ENCODE measurements around the gene ERBB4. TPM values are rescaled to one million over a fixed set of nuclear protein-coding genes. Genes with fewer than 3 reads are reported as not detected.

ERBB4 gene
- total and polyA plus RNA-seq, 10 of the 15 experiments (the other 5 are each of a cell fraction or from before 2014, with no cell fraction given): under 0.01 to 0.23 (median 0.01) TPM; not detected in 4

- POLR2A ChIA-PET: no interaction called here
- H3K4me2 ChIP-seq (ENCODE audit: control insufficient read depth, insufficient read depth): no peak overlapping the region
- no peak overlapping the region for H3K9ac ChIP-seq (ENCODE audit: control insufficient read depth, insufficient read depth, low read length)
- RAD21 ChIA-PET (ENCODE audit: unreplicated experiment): no interaction called here
- H3K9me3 ChIP-seq (replicated peaks; ENCODE audit: control insufficient read depth, insufficient read depth, low read length): no peaks in the 10 kb centered on the region
- H3K36me3 ChIP-seq (ENCODE audit: control insufficient read depth in 2 of 2, insufficient read depth in 2 of 2, low read length in 1 of 2): no peaks in the 10 kb centered on the region
- no peak overlapping the region for H3K4me3 ChIP-seq
- no peak overlapping the region for H2AFZ ChIP-seq (ENCODE audit: control insufficient read depth, low read depth, low read length)
- H3K27ac ChIP-seq (ENCODE audit: control insufficient read depth, insufficient read depth): no peak overlapping the region
- H3K4me1 ChIP-seq (ENCODE audit: control insufficient read depth, insufficient read depth, low read length): no peaks in the 10 kb centered on the region
- no peaks in the 10 kb centered on the region for H4K20me1 ChIP-seq (ENCODE audit: control insufficient read depth, insufficient read depth)
- 28% methylated on average over 2 of the region's 2 CpGs for WGBS (ENCODE audit: insufficient coverage, insufficient replicate concordance, low lambda C conversion rate, missing lambda C conversion rate)
- no peak for ATAC-seq
- no peaks in the 10 kb centered on the region for H3K79me2 ChIP-seq (ENCODE audit: control insufficient read depth, insufficient read depth, low read length)
- SMC1A ChIA-PET (ENCODE audit: uncharacterized antibody, unreplicated experiment): interaction anchor here (1.4 kb wide), 1 partner anchor 12 kb away, joined by 4 read pairs; no protein-coding TSS in a partner anchor
- TF ChIP-seq LARP7 (IDR thresholded peaks at IDR 0.05) (no peak), SUPT20H (IDR thresholded peaks at IDR 0.05; ENCODE audit: borderline replicate concordance, control insufficient read depth, low read depth, low read length) (no peak), EGR1 (IDR thresholded peaks at IDR 0.05; ENCODE audit: borderline replicate concordance in 1 of 2, low read depth in 2 of 2, low read length in 2 of 2) (no peak), POLR2AphosphoS5 (IDR thresholded peaks at IDR 0.05; ENCODE audit: low read length) (no peak), SREBF1 (IDR thresholded peaks at IDR 0.05; ENCODE audit: low read length) (no peak), NBN (IDR thresholded peaks at IDR 0.05) (no peak), NRF1 (conservative IDR thresholded peaks at IDR 0.05; ENCODE audit: low read depth, low read length) (no peak), ZNF24 (IDR thresholded peaks at IDR 0.05) (no peak), YBX1 (IDR thresholded peaks at IDR 0.05) (no peak), BCLAF1 (IDR thresholded peaks at IDR 0.05) (no peak), USF1 (IDR thresholded peaks at IDR 0.05; ENCODE audit: borderline replicate concordance, extremely low read length, insufficient read depth, low read depth, low read length) (no peak), CHD4 (IDR thresholded peaks at IDR 0.05) (no peak), EED (IDR thresholded peaks at IDR 0.05; ENCODE audit: low read depth) (no peak), PKNOX1 (IDR thresholded peaks at IDR 0.05) (no peak), STAT3 (IDR thresholded peaks at IDR 0.05; ENCODE audit: low read depth, low read length) (no peak), NFYB (IDR thresholded peaks at IDR 0.05; ENCODE audit: insufficient read depth, low read depth, low read length) (no peak), ZBED1 (IDR thresholded peaks at IDR 0.05; ENCODE audit: borderline replicate concordance) (no peak), RBBP5 (conservative IDR thresholded peaks at IDR 0.05) (no peak), ZNF622 (IDR thresholded peaks at IDR 0.05) (no peak), SPI1 (IDR thresholded peaks at IDR 0.05; ENCODE audit: borderline replicate concordance, insufficient read depth, low read depth, low read length) (no peak)
- FAIRE-seq: no peak
- in situ Hi-C loops (cut with MboI) (no loop called here), intact Hi-C loops (cut with micrococcal nuclease; ENCODE audit: unreplicated experiment) (no loop called here)
- no peak for DNase-seq (ENCODE audit: low read depth, low spot score)
- CTCF ChIA-PET: interaction anchor here (1.3 kb wide), 1 partner anchor 33 kb away, joined by 3 read pairs; no protein-coding TSS in a partner anchor
- no peaks in the 10 kb centered on the region for H3K27me3 ChIP-seq (replicated peaks in 1 of 2; ENCODE audit: control insufficient read depth in 2 of 2, insufficient read depth in 2 of 2, low read length in 1 of 2)
- no TSS peak for BruUV-seq (replicated peaks)
Measured at GRCh38 chr2:211487733-211488132, 1050.9 kb downstream of the ERBB4 start.
